ENCODE data around the gene DSG2. TPM values are rescaled to one million over a fixed set of nuclear protein-coding genes. Genes with fewer than 3 reads are reported as not detected.

DSG2 gene
- polyA plus RNA-seq, 1 donor from 2014 or later, result 0.94 TPM

GRCh38 chr18:31538837-31539236, 40.9 kb downstream of the DSG2 start:
- no peak overlapping the region for H2AFZ ChIP-seq (ENCODE audit: low read depth, low read length)
- H3K36me3 ChIP-seq (ENCODE audit: insufficient read depth, low read length), result no peaks in the 10 kb centered on the region
- H3K79me2 ChIP-seq (replicated peaks; ENCODE audit: insufficient read depth, low read length), result no peaks in the 10 kb centered on the region
- TF ChIP-seq POLR2AphosphoS5 (IDR thresholded peaks at IDR 0.05), result no peak
- TF ChIP-seq, protein P1, sequence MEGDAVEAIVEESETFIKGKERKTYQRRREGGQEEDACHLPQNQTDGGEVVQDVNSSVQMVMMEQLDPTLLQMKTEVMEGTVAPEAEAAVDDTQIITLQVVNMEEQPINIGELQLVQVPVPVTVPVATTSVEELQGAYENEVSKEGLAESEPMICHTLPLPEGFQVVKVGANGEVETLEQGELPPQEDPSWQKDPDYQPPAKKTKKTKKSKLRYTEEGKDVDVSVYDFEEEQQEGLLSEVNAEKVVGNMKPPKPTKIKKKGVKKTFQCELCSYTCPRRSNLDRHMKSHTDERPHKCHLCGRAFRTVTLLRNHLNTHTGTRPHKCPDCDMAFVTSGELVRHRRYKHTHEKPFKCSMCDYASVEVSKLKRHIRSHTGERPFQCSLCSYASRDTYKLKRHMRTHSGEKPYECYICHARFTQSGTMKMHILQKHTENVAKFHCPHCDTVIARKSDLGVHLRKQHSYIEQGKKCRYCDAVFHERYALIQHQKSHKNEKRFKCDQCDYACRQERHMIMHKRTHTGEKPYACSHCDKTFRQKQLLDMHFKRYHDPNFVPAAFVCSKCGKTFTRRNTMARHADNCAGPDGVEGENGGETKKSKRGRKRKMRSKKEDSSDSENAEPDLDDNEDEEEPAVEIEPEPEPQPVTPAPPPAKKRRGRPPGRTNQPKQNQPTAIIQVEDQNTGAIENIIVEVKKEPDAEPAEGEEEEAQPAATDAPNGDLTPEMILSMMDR (IDR thresholded peaks at IDR 0.05; ENCODE audit: poor library complexity, severe bottlenecking), result no peak
- no peak for TF ChIP-seq EZH2 (IDR thresholded peaks at IDR 0.05; ENCODE audit: borderline replicate concordance, insufficient read depth, low read length, poor library complexity, severe bottlenecking)
- TF ChIP-seq RAD21 (conservative IDR thresholded peaks at IDR 0.05), result no peak
- TF ChIP-seq SMC3 (conservative IDR thresholded peaks at IDR 0.05; ENCODE audit: poor library complexity), result no peak
- TF ChIP-seq, protein P2, sequence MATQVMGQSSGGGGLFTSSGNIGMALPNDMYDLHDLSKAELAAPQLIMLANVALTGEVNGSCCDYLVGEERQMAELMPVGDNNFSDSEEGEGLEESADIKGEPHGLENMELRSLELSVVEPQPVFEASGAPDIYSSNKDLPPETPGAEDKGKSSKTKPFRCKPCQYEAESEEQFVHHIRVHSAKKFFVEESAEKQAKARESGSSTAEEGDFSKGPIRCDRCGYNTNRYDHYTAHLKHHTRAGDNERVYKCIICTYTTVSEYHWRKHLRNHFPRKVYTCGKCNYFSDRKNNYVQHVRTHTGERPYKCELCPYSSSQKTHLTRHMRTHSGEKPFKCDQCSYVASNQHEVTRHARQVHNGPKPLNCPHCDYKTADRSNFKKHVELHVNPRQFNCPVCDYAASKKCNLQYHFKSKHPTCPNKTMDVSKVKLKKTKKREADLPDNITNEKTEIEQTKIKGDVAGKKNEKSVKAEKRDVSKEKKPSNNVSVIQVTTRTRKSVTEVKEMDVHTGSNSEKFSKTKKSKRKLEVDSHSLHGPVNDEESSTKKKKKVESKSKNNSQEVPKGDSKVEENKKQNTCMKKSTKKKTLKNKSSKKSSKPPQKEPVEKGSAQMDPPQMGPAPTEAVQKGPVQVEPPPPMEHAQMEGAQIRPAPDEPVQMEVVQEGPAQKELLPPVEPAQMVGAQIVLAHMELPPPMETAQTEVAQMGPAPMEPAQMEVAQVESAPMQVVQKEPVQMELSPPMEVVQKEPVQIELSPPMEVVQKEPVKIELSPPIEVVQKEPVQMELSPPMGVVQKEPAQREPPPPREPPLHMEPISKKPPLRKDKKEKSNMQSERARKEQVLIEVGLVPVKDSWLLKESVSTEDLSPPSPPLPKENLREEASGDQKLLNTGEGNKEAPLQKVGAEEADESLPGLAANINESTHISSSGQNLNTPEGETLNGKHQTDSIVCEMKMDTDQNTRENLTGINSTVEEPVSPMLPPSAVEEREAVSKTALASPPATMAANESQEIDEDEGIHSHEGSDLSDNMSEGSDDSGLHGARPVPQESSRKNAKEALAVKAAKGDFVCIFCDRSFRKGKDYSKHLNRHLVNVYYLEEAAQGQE (IDR thresholded peaks at IDR 0.05; ENCODE audit: borderline replicate concordance), result no peak
- TF ChIP-seq TAF1 (IDR thresholded peaks at IDR 0.05; ENCODE audit: low read depth), result no peak
- TF ChIP-seq MXI1 (conservative IDR thresholded peaks at IDR 0.05; ENCODE audit: poor library complexity, severe bottlenecking), result no peak
- no peak for TF ChIP-seq EP300 (conservative IDR thresholded peaks at IDR 0.05; ENCODE audit: poor library complexity, severe bottlenecking)
- no peak overlapping the region for H3K4me3 ChIP-seq (ENCODE audit: low read length)
- H3F3A ChIP-seq (ENCODE audit: insufficient read depth, low read length, poor library complexity, severe bottlenecking), result no peaks in the 10 kb centered on the region
- H4K20me1 ChIP-seq (ENCODE audit: insufficient read depth), result no peaks in the 10 kb centered on the region
- no peaks in the 10 kb centered on the region for H3K9me2 ChIP-seq (ENCODE audit: insufficient read depth, low read length)
- H3K27ac ChIP-seq (ENCODE audit: low read length), result no peak overlapping the region
- no peak overlapping the region for H3K4me2 ChIP-seq (ENCODE audit: low read length)
- H3K9me3 ChIP-seq (ENCODE audit: low read length), result no peaks in the 10 kb centered on the region
- H3K9ac ChIP-seq (ENCODE audit: low read length), result no peak overlapping the region
- H3K27me3 ChIP-seq (ENCODE audit: insufficient read depth, low read depth, low read length), result no peaks in the 10 kb centered on the region

DNA sequence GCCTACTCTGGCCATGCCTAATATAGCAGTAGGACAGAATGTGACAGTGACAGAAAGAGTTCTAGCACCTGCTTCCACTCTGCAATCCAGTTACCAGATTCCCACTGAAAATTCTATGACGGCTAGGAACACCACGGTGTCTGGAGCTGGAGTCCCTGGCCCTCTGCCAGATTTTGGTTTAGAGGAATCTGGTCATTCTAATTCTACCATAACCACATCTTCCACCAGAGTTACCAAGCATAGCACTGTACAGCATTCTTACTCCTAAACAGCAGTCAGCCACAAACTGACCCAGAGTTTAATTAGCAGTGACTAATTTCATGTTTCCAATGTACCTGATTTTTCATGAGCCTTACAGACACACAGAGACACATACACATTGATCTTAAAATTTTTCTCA, 48.5 kb downstream of the DSG2 start:
- Histone ChIP-seq H3F3A (ENCODE audit: insufficient read depth, low read length, poor library complexity, severe bottlenecking) (no peaks in the 10 kb centered on the region), H3K27ac (ENCODE audit: low read length) (no peak overlapping the region), H3K9ac (ENCODE audit: low read length) (no peak overlapping the region), H3K36me3 (ENCODE audit: insufficient read depth, low read length) (no peaks in the 10 kb centered on the region), H3K27me3 (ENCODE audit: insufficient read depth, low read depth, low read length) (no peaks in the 10 kb centered on the region), H3K79me2 (replicated peaks; ENCODE audit: insufficient read depth, low read length) (no peaks in the 10 kb centered on the region), H2AFZ (ENCODE audit: low read depth, low read length) (no peak overlapping the region), H3K9me3 (ENCODE audit: low read length) (no peaks in the 10 kb centered on the region), H4K20me1 (ENCODE audit: insufficient read depth) (no peaks in the 10 kb centered on the region), H3K9me2 (ENCODE audit: insufficient read depth, low read length) (no peaks in the 10 kb centered on the region), H3K4me2 (ENCODE audit: low read length) (no peak overlapping the region), H3K4me3 (ENCODE audit: low read length) (no peak overlapping the region)
- no peak for TF ChIP-seq SMC3 (conservative IDR thresholded peaks at IDR 0.05; ENCODE audit: poor library complexity)
- TF ChIP-seq, protein P2 (IDR thresholded peaks at IDR 0.05; ENCODE audit: borderline replicate concordance), result no peak
- TF ChIP-seq EP300 (conservative IDR thresholded peaks at IDR 0.05; ENCODE audit: poor library complexity, severe bottlenecking), result no peak
- TF ChIP-seq POLR2AphosphoS5 (IDR thresholded peaks at IDR 0.05), result no peak
- TF ChIP-seq, protein P1 (IDR thresholded peaks at IDR 0.05; ENCODE audit: poor library complexity, severe bottlenecking), result no peak
- no peak for TF ChIP-seq RAD21 (conservative IDR thresholded peaks at IDR 0.05)
